AG09319 (cell line): ENCODE measurements around the gene HCFC1R1.

Experiments used
- DNase-seq: peaks from one replicate; pipeline ENCODE4 v3.0.0-alpha.2; 2010; ENCODE audit warnings: low read depth; ENCODE audit errors: extremely low read depth
- CTCF ChIP-seq: IDR thresholded peaks from 2 replicates; pipeline ENCODE4 v1.5.1; 2011; ENCODE audit warnings: low read depth, mild to moderate bottlenecking, inconsistent platforms, low read length, moderate library complexity

Gene HCFC1R1

GRCh38 chr16:2974319-2975056, 49.3 kb downstream of the HCFC1R1 start:
- no peak for DNase-seq
- no peak for TF ChIP-seq CTCF

- no peak for TF ChIP-seq CTCF
- DNase-seq: no peak
Measured at GRCh38 chr16:2973605-2974318, 50.0 kb downstream of the HCFC1R1 start.

GRCh38 chr16:2973093-2973492, 50.6 kb downstream of the HCFC1R1 start:
- TF ChIP-seq CTCF: no peak
- no peak for DNase-seq
